K562 (cell line): ENCODE results near the gene PLEKHA8. TPM values are rescaled to one million over a fixed set of nuclear protein-coding genes. Genes with fewer than 3 reads are reported as not detected.

Experiments used
- ATAC-seq: fragments of 200-7000 bp; cut with Tn5 transposase; 3 replicates; pipeline ENCODE4 v1.9.1; 2020; ENCODE audit warnings: moderate library complexity
- BruUV-seq: library from RNA; stranded (reverse); fragments of 400-500 nt; replicated peaks from 2 replicates; lab custom pipeline; 2021; lab: Mats Ljungman, UMichigan
- CTCF ChIA-PET: fragments of 300-600 bp; formaldehyde crosslinking; extraction: SDS; loops from one replicate; lab custom pipeline; 2021; ENCODE audit warnings: low intra/inter-chr PET ratio; lab: Yijun Ruan, JAX
- POLR2A ChIA-PET: fragments of 300-600, 350-650 bp; sonication (Branson Sonifier 250); formaldehyde crosslinking; extraction: SDS; loops from one replicate; lab custom pipeline; 2021; ENCODE audit warnings: antibody characterized with exemption, inconsistent platforms; lab: Yijun Ruan, JAX
- DNase-seq, 4 experiments: peaks; one replicate each; pipeline versions ENCODE4 v3.0.0 to v3.0.0-alpha.2; 2011 to 2018; ENCODE audit warnings: low spot score in 3 of 4, mixed read lengths in 3 of 4; ENCODE audit errors: extremely low read depth in 1 of 4
- FAIRE-seq: peaks from 2 replicates; lab custom pipeline; 2011; peaks lifted over from hg19 to GRCh38; lab: Jason Lieb, UNC
- H2AFZ ChIP-seq: 2 replicates; pipeline ENCODE4 v1.6.0; 2011; ENCODE audit warnings: low read depth, low read length, control low read depth, inconsistent platforms
- H3K27ac ChIP-seq: fragments of 200-600 bp; 3 replicates; pipeline ENCODE4 v1.8.0; 2011; ENCODE audit warnings: low read depth, mild to moderate bottlenecking, control low read depth, inconsistent platforms, low read length, moderate library complexity, mixed read lengths; ENCODE audit errors: extremely low read depth
- H3K27me3 ChIP-seq, 2 experiments: fragments of 300-600 bp in 1 of 2; 2 replicates in 1 of 2; 3 replicates in 1 of 2; pipeline versions ENCODE4 v1.6.0 to v1.8.0; 2011; ENCODE audit warnings: inconsistent platforms in 2 of 2, low read length in 2 of 2, mild to moderate bottlenecking in 1 of 2, mixed read lengths in 1 of 2, moderate library complexity in 1 of 2; ENCODE audit not compliant: control insufficient read depth in 2 of 2, insufficient read depth in 2 of 2
- H3K36me3 ChIP-seq: fragments of 300-600 bp; 3 replicates; pipeline ENCODE4 v1.8.0; 2011; ENCODE audit warnings: mild to moderate bottlenecking, low read length, inconsistent platforms; ENCODE audit not compliant: control insufficient read depth, insufficient read depth
- H3K4me1 ChIP-seq, 2 experiments: fragments of 200-600 bp in 1 of 2; replicated peaks in 1 of 2; 2 replicates in 1 of 2; 3 replicates in 1 of 2; pipeline versions ENCODE4 v1.5.1 to v1.8.0; 2011; ENCODE audit warnings: inconsistent platforms in 2 of 2, low read length in 2 of 2, mild to moderate bottlenecking in 1 of 2, mixed read lengths in 1 of 2, moderate library complexity in 1 of 2; ENCODE audit not compliant: control insufficient read depth in 2 of 2, insufficient read depth in 2 of 2
- H3K4me2 ChIP-seq: 2 replicates; pipeline ENCODE4 v1.6.1; 2011; ENCODE audit warnings: low read length, control low read depth, inconsistent platforms, mixed read lengths; ENCODE audit not compliant: insufficient read depth
- H3K4me3 ChIP-seq: fragments of 200-600 bp; sonication (generic), shearing (Covaris generic); 2 replicates; pipeline ENCODE4 v1.5.1; 2016; ENCODE audit warnings: control low read depth, inconsistent platforms
- H3K79me2 ChIP-seq: fragments of 200-600 bp; 3 replicates; pipeline ENCODE4 v1.8.0; 2011; ENCODE audit warnings: low read length, inconsistent platforms; ENCODE audit not compliant: control insufficient read depth, insufficient read depth
- H3K9ac ChIP-seq, 2 experiments: 2 replicates each; pipeline versions ENCODE4 v1.6.0 to v1.6.1; 2011; ENCODE audit warnings: low read depth in 2 of 2, low read length in 2 of 2, control low read depth in 1 of 2, inconsistent platforms in 1 of 2, mild to moderate bottlenecking in 1 of 2, mixed read lengths in 1 of 2; ENCODE audit not compliant: insufficient read depth in 1 of 2
- H3K9me1 ChIP-seq: one replicate; pipeline ENCODE4 v1.6.0; 2011; ENCODE audit warnings: inconsistent platforms, mild to moderate bottlenecking, low read length, moderate library complexity; ENCODE audit not compliant: control insufficient read depth, insufficient read depth
- H3K9me3 ChIP-seq: replicated peaks from 2 replicates; pipeline ENCODE4 v1.5.1; 2011; ENCODE audit warnings: low read depth, low read length, inconsistent platforms; ENCODE audit not compliant: control insufficient read depth, insufficient read depth
- H4K20me1 ChIP-seq: replicated peaks from 2 replicates; pipeline ENCODE4 v1.6.1; 2011; ENCODE audit warnings: low read length, inconsistent platforms, mixed read lengths; ENCODE audit not compliant: control insufficient read depth, insufficient read depth
- ADNP ChIP-seq: fragments of 200-800 bp; sonication (Bioruptor generic); IDR thresholded peaks from 2 replicates; pipeline ENCODE4 v1.6.1; 2016; ENCODE audit warnings: missing genetic modification characterization, missing compliant biosample characterization
- BCOR ChIP-seq: fragments of 450-650 bp; IDR thresholded peaks from 2 replicates; pipeline ENCODE4 v1.6.1; 2016
- CBX1 ChIP-seq: sonication (generic); IDR thresholded peaks from 2 replicates; pipeline ENCODE4 v1.6.1; 2016; ENCODE audit warnings: antibody characterized with exemption, low read depth, mild to moderate bottlenecking
- CHD4 ChIP-seq: fragments of 200-600 bp; sonication (generic); IDR thresholded peaks from 3 replicates; pipeline ENCODE4 v1.6.1; 2012; ENCODE audit warnings: low read depth, mild to moderate bottlenecking, mixed read lengths, low read length, inconsistent platforms; ENCODE audit not compliant: insufficient read depth, insufficient replicate concordance, poor library complexity, severe bottlenecking
- HDAC2 ChIP-seq: fragments of 450-650 bp; IDR thresholded peaks from 2 replicates; pipeline ENCODE4 v1.6.1; 2016; ENCODE audit warnings: mild to moderate bottlenecking
- HDGF ChIP-seq: fragments of 450-650 bp; IDR thresholded peaks from 2 replicates; pipeline ENCODE4 v1.6.1; 2016
- HOMEZ ChIP-seq: fragments of 250-450 bp; sonication (Bioruptor Pico); IDR thresholded peaks from 2 replicates; pipeline ENCODE4 v1.4.0; 2020; ENCODE audit warnings: mild to moderate bottlenecking, moderate library complexity
- KDM1A ChIP-seq, 2 experiments: fragments of 450-650 bp; IDR thresholded peaks; 2 replicates each; pipeline ENCODE4 v1.6.1; 2016; ENCODE audit warnings: mild to moderate bottlenecking in 2 of 2
- RBM25 ChIP-seq: fragments of 200-400 bp; formaldehyde crosslinking; IDR thresholded peaks from 2 replicates; pipeline ENCODE4 v1.6.1; 2018; ENCODE audit warnings: low read length, low read depth, moderate library complexity; ENCODE audit not compliant: severe bottlenecking
- RCOR1 ChIP-seq, 2 experiments: IDR thresholded peaks; 2 replicates each; pipeline ENCODE4 v1.6.1; 2012; ENCODE audit warnings: low read depth in 2 of 2, low read length in 2 of 2, borderline replicate concordance in 1 of 2, improper control_type of control experiment in 1 of 2
- SIN3B ChIP-seq: fragments of 450-650 bp; IDR thresholded peaks from 2 replicates; pipeline ENCODE4 v1.6.1; 2017; ENCODE audit warnings: low read depth, mild to moderate bottlenecking, moderate library complexity
- SMARCA5 ChIP-seq: fragments of 450-650 bp; IDR thresholded peaks from 2 replicates; pipeline ENCODE4 v1.6.1; 2016
- U2AF2 ChIP-seq: fragments of 200-400 bp; formaldehyde crosslinking; optimal IDR thresholded peaks from 2 replicates; pipeline ENCODE3; 2017; ENCODE audit warnings: low read depth, mild to moderate bottlenecking, low read length
- ZFP36 ChIP-seq: fragments of 150-350 bp; IDR thresholded peaks from 2 replicates; pipeline ENCODE4 v1.6.1; 2018; ENCODE audit warnings: low read length, low read depth; ENCODE audit not compliant: partially characterized antibody
- WGBS: fragments of 100-300 bp; shearing (Covaris generic); methylation state at CpG from one replicate; pipeline ENCODE4 v1.1.6; 2016; ENCODE audit warnings: low coverage, mixed read lengths; ENCODE audit not compliant: insufficient coverage; ENCODE audit errors: missing lambda C conversion rate; 5-methylcytosine and 5-hydroxymethylcytosine counted together
- in situ Hi-C: fragments of 300-500 bp; cut with MboI; formaldehyde crosslinking; loops from 4 replicates; pipeline ENCODE4 v1.15.0; 2018; ENCODE audit warnings: inconsistent platforms, mixed read lengths
- intact Hi-C: fragments of 100-400 bp; cut with micrococcal nuclease; formaldehyde crosslinking; loops from 2 replicates; pipeline ENCODE4 v1.14.2; 2022
- polyA plus RNA-seq, 8 experiments: library from polyadenylated mRNA; depleted of rRNA in 4 of 8; stranded (reverse) in 5 of 8; unstranded in 3 of 8; fragments of >200 nt; fragmentation: Nextera tagmentation in 2 of 8; fragmentation: Illumina TruSeq in 1 of 8; extraction: Ambion mirVana in 2 of 8; extraction: Trizol in 1 of 8; gene quantifications; 2 replicates each; pipeline versions ENCODE4 v1.2.1 to v1.2.3, GENCODE V29; 2011 to 2014; ENCODE audit warnings: inconsistent platforms in 1 of 8, missing spikeins in 1 of 8
- total RNA-seq, 7 experiments: library from RNA; depleted of rRNA in 6 of 7; stranded (reverse); fragments of >200 nt in 6 of 7; fragmentation: Illumina TruSeq in 2 of 7; extraction: Trizol in 2 of 7; gene quantifications; 2 replicates each; pipeline versions ENCODE4 v1.2.1 to v1.2.3, GENCODE V29; 2011 to 2021; ENCODE audit warnings: low replicate concordance in 1 of 7

PLEKHA8 gene
- total and polyA plus RNA-seq, 9 of the 15 experiments (the other 6 are each of a cell fraction or from before 2014, with no cell fraction given), result 3.2 to 16.3 (median 11.8) TPM

GRCh38 chr7:30149640-30150272 lies 121.5 kb downstream of the PLEKHA8 start:
- POLR2A ChIA-PET, result no interaction called here
- Histone ChIP-seq H3K36me3 (peaks cover 3% of the 10 kb centered on the region; the same call in 1 of the 3 replicates), H3K4me1 (peaks cover 22 to 59% of the 10 kb centered on the region in 2 experiments; a peak in 4 of 5 replicates), H3K9me1 (no peaks in the 10 kb centered on the region), H3K27me3 (no peaks in the 10 kb centered on the region), H3K4me2 (no peak overlapping the region), H3K79me2 (no peaks in the 10 kb centered on the region; the same call in 2 of the 3 replicates), H3K4me3 (no peak overlapping the region), H4K20me1 (no peaks in the 10 kb centered on the region), H3K9ac (no peak overlapping the region), H3K27ac (no peak overlapping the region), H3K9me3 (no peaks in the 10 kb centered on the region), H2AFZ (no peak overlapping the region)
- FAIRE-seq, result no peak
- DNase-seq, result no peak
- WGBS, result 41% methylated on average over 7 of the region's 7 CpGs
- intact Hi-C loops (no loop called here), in situ Hi-C loops (no loop called here)
- no peak for ATAC-seq
- CTCF ChIA-PET, result no interaction called here
- BruUV-seq, result no TSS peak
- TF ChIP-seq CBX1 (peak; percentile 79; the same call in 1 of the 2 replicates), SMARCA5 (peak; percentile 84), SIN3B (no peak), ADNP (tag) (peak; percentile 94), ZFP36 (peak; percentile 85), HOMEZ (no peak), HDAC2 (peak; percentile 65; the same call in 1 of the 2 replicates), KDM1A (IDR thresholded peaks at IDR 0.05) (peak; percentile 88 to 90), RBM25 (peak; percentile 93), HDGF (0 out of 2 replicates have a peak, but pooled peaks have one; percentile 52), RCOR1 (IDR thresholded peaks at IDR 0.05; ENCODE audit: borderline replicate concordance in 1 of 2, low read depth in 2 of 2, low read length in 2 of 2) (0 out of 4 replicates have a peak, but pooled peaks of 1 of the 2 experiments have one; percentile 34), CHD4 (peak; percentile 41), BCOR (peak; percentile 98), U2AF2 (no peak)
